ENCODE measurements around the gene CDKN2B. TPM values are rescaled to one million over a fixed set of nuclear protein-coding genes. Genes with fewer than 3 reads are reported as not detected.
A peak's percentile ranks its signal among the peaks of the same experiment; 100 is the strongest.

Gene CDKN2B
- total RNA-seq, 2 donors from 2014 or later: 4.5 to 11.4 TPM

- Mint-ChIP-seq H3K27me3 (ENCODE audit: insufficient read depth) (peaks cover 17% of the 10 kb centered on the region), H3K36me3 (ENCODE audit: low read depth) (no peaks in the 10 kb centered on the region), H3K27ac (no peak overlapping the region), H3K9me3 (peaks cover 2% of the 10 kb centered on the region), H3K4me1 (peaks cover 8% of the 10 kb centered on the region), H3K4me3 (no peak overlapping the region)
- Histone ChIP-seq H3K4me1 (ENCODE audit: control insufficient read depth, insufficient read depth, low read length) (peaks cover 3% of the 10 kb centered on the region), H3K4me3 (ENCODE audit: low read length) (no peak overlapping the region), H3K9ac (ENCODE audit: extremely low read depth, low read length, poor library complexity, severe bottlenecking) (no peak overlapping the region), H3K36me3 (ENCODE audit: control insufficient read depth, insufficient read depth, low read length) (no peaks in the 10 kb centered on the region), H3K9me3 (ENCODE audit: control insufficient read depth, low read length) (peaks cover 9% of the 10 kb centered on the region), H3K27me3 (ENCODE audit: control insufficient read depth, insufficient read depth, low read length, poor library complexity, severe bottlenecking) (no peaks in the 10 kb centered on the region), H3K27ac (ENCODE audit: low read depth, low read length) (no peak overlapping the region)
- WGBS, 2 experiments (ENCODE audit: insufficient coverage in 1 of 2, insufficient read length in 1 of 2): 81 to 83% methylated on average over 4 to 6 of the region's 6 CpGs
- no peak for DNase-seq
- TF ChIP-seq CTCF (conservative IDR thresholded peaks at IDR 0.05): no peak
These were observed 17.6 kb upstream of the CDKN2B start for GRCh38 chr9:22026696-22027095.

DNA sequence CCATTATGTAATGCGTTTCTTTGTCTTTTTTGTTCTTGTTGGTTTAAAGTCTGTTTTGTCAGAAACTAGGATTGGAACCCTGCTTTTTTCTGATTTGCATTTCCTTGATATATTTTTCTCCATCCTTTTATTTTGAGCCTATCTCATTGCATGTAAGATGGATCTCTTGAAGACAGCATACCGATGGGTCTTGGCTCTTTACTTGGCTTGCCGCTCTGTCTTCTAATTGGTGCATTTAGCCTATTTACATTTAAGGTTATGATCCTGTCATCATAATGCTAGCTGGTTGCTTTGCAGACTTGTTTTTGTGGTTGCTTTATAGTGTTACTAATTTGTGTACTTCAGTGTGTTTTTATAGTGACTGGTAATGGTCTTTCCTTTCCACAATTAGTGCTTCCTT lies 13.3 kb upstream of the CDKN2B start:
- Mint-ChIP-seq H3K9me3 (peaks cover 12% of the 10 kb centered on the region), H3K4me1 (peaks cover 7% of the 10 kb centered on the region), H3K27ac (no peak overlapping the region), H3K27me3 (ENCODE audit: insufficient read depth) (peaks cover 24% of the 10 kb centered on the region), H3K4me3 (no peak overlapping the region), H3K36me3 (ENCODE audit: low read depth) (no peaks in the 10 kb centered on the region)
- H3K27me3 ChIP-seq (ENCODE audit: control insufficient read depth, insufficient read depth, low read length, poor library complexity, severe bottlenecking): no peaks in the 10 kb centered on the region
- no peak overlapping the region for H3K4me3 ChIP-seq (ENCODE audit: low read length)
- H3K36me3 ChIP-seq (ENCODE audit: control insufficient read depth, insufficient read depth, low read length): no peaks in the 10 kb centered on the region
- H3K4me1 ChIP-seq (ENCODE audit: control insufficient read depth, insufficient read depth, low read length): peaks cover 3% of the 10 kb centered on the region
- WGBS, 2 experiments (ENCODE audit: insufficient coverage in 1 of 2, insufficient read length in 1 of 2): 92% methylated on average over 3 of the region's 3 CpGs; no CpG with 5 or more reads in 1 of the 2 experiments
- H3K9me3 ChIP-seq (ENCODE audit: control insufficient read depth, low read length): peaks cover 20% of the 10 kb centered on the region
- H3K9ac ChIP-seq (ENCODE audit: extremely low read depth, low read length, poor library complexity, severe bottlenecking): no peak overlapping the region
- DNase-seq: no peak
- TF ChIP-seq CTCF (conservative IDR thresholded peaks at IDR 0.05): no peak
- no peak overlapping the region for H3K27ac ChIP-seq (ENCODE audit: low read depth, low read length)

- Histone ChIP-seq H3K9ac (ENCODE audit: extremely low read depth, low read length, poor library complexity, severe bottlenecking) (no peak overlapping the region), H3K4me1 (ENCODE audit: control insufficient read depth, insufficient read depth, low read length) (no peaks in the 10 kb centered on the region), H3K27ac (ENCODE audit: low read depth, low read length) (no peak overlapping the region), H3K9me3 (ENCODE audit: control insufficient read depth, low read length) (no peaks in the 10 kb centered on the region), H3K36me3 (ENCODE audit: control insufficient read depth, insufficient read depth, low read length) (no peaks in the 10 kb centered on the region), H3K27me3 (ENCODE audit: control insufficient read depth, insufficient read depth, low read length, poor library complexity, severe bottlenecking) (peaks cover 57% of the 10 kb centered on the region), H3K4me3 (ENCODE audit: low read length) (no peak overlapping the region)
- Mint-ChIP-seq H3K27me3 (ENCODE audit: insufficient read depth) (peaks cover 59% of the 10 kb centered on the region), H3K27ac (no peak overlapping the region), H3K9me3 (no peaks in the 10 kb centered on the region), H3K4me1 (peaks cover 7% of the 10 kb centered on the region), H3K4me3 (no peak overlapping the region), H3K36me3 (ENCODE audit: low read depth) (no peaks in the 10 kb centered on the region)
- no peak for TF ChIP-seq CTCF (conservative IDR thresholded peaks at IDR 0.05)
- DNase-seq: peak; percentile 89
- WGBS, 2 experiments (ENCODE audit: insufficient coverage in 1 of 2, insufficient read length in 1 of 2): 12 to 20% methylated on average over 1 to 11 of the region's 13 CpGs
These were observed 1.9 kb upstream of the CDKN2B start for GRCh38 chr9:22010866-22011625.

Data from endodermal cell (in vitro differentiated cells).